Colon (tissue), 2 donors: ENCODE results near the gene CRTC1.

Experiments used
- FAIRE-seq: peaks from 2 replicates; lab custom pipeline; 2012; peaks lifted over from hg19 to GRCh38; lab: Jason Lieb, UNC
- donor health status: control.
- donor health status: control.

Gene CRTC1

GRCh38 chr19:18653853-18654252 lies 29.6 kb upstream of the CRTC1 start:
- FAIRE-seq = no peak

GRCh38 chr19:18654469-18654868 lies 29.0 kb upstream of the CRTC1 start:
- FAIRE-seq = no peak

- no peak for FAIRE-seq
Measured at GRCh38 chr19:18655173-18655844, 28.2 kb upstream of the CRTC1 start.

GRCh38 chr19:18656337-18657086 lies 27.0 kb upstream of the CRTC1 start:
- no peak for FAIRE-seq

- no peak for FAIRE-seq
Measured at GRCh38 chr19:18657590-18658365, 25.7 kb upstream of the CRTC1 start.

GRCh38 chr19:18658366-18658855 lies 25.1 kb upstream of the CRTC1 start:
- no peak for FAIRE-seq

GRCh38 chr19:18659281-18660050 lies 24.0 kb upstream of the CRTC1 start:
- no peak for FAIRE-seq

GRCh38 chr19:18660051-18660910 lies 23.2 kb upstream of the CRTC1 start:
- no peak for FAIRE-seq

GRCh38 chr19:18660939-18661670 lies 22.4 kb upstream of the CRTC1 start:
- FAIRE-seq = no peak

GRCh38 chr19:18662972-18663732 lies 20.3 kb upstream of the CRTC1 start:
- FAIRE-seq = no peak

GRCh38 chr19:18663940-18664530 lies 19.4 kb upstream of the CRTC1 start:
- no peak for FAIRE-seq

GRCh38 chr19:18665771-18666202 lies 17.7 kb upstream of the CRTC1 start:
- FAIRE-seq = no peak

- no peak for FAIRE-seq
Measured at GRCh38 chr19:18666317-18666716, 17.2 kb upstream of the CRTC1 start.

- FAIRE-seq = no peak
Measured at GRCh38 chr19:18666784-18667183, 16.7 kb upstream of the CRTC1 start.

GRCh38 chr19:18667531-18668251 lies 15.8 kb upstream of the CRTC1 start:
- FAIRE-seq = no peak

GRCh38 chr19:18668252-18668631 lies 15.2 kb upstream of the CRTC1 start:
- no peak for FAIRE-seq

GRCh38 chr19:18668744-18669523 lies 14.5 kb upstream of the CRTC1 start:
- no peak for FAIRE-seq

- no peak for FAIRE-seq
Measured at GRCh38 chr19:18669524-18669817, 14.0 kb upstream of the CRTC1 start.
